Right lobe of liver (tissue), 4 donors: ENCODE results near the gene CENPF.

Experiments
- POLR2A ChIP-seq: fragments of 450-650 bp; IDR thresholded peaks from one replicate; pipeline ENCODE4 v1.6.1; 2017; ENCODE audit warnings: antibody characterized with exemption, mild to moderate bottlenecking
- TF ChIP-seq, protein P1 (sequence below), 4 donors: fragments of 200-600 bp in 3 of 4; fragments of 450-650 bp in 1 of 4; IDR thresholded peaks; one replicate each; pipeline versions ENCODE4 v1.5.1 to v1.8.0; 2016 to 2022; ENCODE audit warnings: antibody characterized with exemption in 4 of 4, mild to moderate bottlenecking in 2 of 4
- donor health status: DM: no; HTN: no; CAD: no.
- donor health status: DM: no; HTN: no; CAD: no.
- donor health status: DM: no; HTN: yes; CAD: no.

DNA sequence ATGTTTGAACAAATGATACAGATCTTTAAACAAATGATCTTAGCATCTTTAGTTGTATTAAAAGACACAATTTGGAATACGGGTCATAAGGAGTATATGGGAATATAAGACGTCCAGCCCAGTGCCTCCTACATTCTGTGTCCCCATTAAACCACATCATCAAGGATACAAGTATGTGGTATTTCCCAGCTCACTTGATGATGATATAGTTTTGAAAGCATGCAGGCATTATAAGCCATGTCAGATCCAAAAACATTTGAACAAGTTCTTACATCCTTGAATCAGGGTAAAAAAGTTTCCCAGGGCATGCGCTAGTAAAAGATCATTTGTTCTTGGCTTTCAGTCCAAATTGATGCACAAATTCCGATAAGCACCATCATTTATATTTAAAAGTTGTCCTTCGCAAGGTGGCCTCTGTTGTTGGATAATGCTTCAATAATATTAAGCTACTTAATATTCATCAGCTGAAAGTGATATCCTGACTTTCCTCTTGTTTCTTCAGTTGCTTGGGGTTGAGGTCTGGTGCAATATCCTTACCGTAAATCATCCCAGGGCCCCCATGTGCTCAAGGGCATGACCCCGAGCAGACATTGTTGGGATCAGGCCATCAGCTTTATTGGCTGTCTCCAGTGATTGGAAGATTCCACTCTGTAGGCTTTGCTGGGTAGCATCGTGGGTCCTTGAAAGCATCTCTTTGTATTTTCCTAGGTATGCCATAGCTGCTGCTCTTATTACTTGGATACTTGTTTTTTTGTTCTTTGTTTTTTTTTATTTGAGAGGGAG is 61.8 kb downstream of the CENPF start:
- TF ChIP-seq, protein P1, sequence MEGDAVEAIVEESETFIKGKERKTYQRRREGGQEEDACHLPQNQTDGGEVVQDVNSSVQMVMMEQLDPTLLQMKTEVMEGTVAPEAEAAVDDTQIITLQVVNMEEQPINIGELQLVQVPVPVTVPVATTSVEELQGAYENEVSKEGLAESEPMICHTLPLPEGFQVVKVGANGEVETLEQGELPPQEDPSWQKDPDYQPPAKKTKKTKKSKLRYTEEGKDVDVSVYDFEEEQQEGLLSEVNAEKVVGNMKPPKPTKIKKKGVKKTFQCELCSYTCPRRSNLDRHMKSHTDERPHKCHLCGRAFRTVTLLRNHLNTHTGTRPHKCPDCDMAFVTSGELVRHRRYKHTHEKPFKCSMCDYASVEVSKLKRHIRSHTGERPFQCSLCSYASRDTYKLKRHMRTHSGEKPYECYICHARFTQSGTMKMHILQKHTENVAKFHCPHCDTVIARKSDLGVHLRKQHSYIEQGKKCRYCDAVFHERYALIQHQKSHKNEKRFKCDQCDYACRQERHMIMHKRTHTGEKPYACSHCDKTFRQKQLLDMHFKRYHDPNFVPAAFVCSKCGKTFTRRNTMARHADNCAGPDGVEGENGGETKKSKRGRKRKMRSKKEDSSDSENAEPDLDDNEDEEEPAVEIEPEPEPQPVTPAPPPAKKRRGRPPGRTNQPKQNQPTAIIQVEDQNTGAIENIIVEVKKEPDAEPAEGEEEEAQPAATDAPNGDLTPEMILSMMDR (IDR thresholded peaks at IDR 0.05) = no peak
- TF ChIP-seq POLR2A = no peak
